Testis (tissue), 2 donors: ENCODE measurements around the gene SCGB3A2.

ENCODE experiments used
- POLR2A ChIP-seq: fragments of 450-650 bp; IDR thresholded peaks from one replicate; pipeline ENCODE4 v1.6.1; 2017; ENCODE audit warnings: antibody characterized with exemption, mild to moderate bottlenecking, moderate library complexity
- TF ChIP-seq, protein P1 (sequence below), 3 experiments: fragments of 450-650 bp in 2 of 3; fragments of 200-600 bp in 1 of 3; sonication (generic) in 1 of 3; IDR thresholded peaks; one replicate each; pipeline ENCODE4 v1.5.1; 2016 to 2019; ENCODE audit warnings: antibody characterized with exemption in 3 of 3, mild to moderate bottlenecking in 2 of 3, moderate library complexity in 1 of 3

DNA sequence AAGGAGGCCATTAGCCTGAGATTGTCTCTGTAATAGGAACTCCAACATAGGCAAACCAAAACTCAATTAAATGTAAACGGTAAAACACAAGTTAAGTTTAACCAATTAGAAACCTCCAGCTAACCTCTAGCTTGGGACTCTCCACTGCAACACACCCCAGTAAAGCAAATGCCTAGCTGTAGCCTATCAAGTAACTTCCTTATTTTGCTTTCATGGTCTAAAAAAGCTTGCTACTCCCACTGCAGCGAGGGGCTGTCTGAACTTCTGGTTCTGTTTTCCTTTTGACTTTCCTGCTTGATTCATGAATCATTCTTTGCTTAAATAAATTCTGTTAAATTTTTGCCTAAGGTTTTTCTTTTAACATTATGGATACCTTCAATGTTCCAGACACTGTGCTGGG, 52.3 kb downstream of the SCGB3A2 start:
- TF ChIP-seq, protein P1, sequence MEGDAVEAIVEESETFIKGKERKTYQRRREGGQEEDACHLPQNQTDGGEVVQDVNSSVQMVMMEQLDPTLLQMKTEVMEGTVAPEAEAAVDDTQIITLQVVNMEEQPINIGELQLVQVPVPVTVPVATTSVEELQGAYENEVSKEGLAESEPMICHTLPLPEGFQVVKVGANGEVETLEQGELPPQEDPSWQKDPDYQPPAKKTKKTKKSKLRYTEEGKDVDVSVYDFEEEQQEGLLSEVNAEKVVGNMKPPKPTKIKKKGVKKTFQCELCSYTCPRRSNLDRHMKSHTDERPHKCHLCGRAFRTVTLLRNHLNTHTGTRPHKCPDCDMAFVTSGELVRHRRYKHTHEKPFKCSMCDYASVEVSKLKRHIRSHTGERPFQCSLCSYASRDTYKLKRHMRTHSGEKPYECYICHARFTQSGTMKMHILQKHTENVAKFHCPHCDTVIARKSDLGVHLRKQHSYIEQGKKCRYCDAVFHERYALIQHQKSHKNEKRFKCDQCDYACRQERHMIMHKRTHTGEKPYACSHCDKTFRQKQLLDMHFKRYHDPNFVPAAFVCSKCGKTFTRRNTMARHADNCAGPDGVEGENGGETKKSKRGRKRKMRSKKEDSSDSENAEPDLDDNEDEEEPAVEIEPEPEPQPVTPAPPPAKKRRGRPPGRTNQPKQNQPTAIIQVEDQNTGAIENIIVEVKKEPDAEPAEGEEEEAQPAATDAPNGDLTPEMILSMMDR (IDR thresholded peaks at IDR 0.05), result no peak
- no peak for TF ChIP-seq POLR2A
